Measurements from ENCODE around the gene LCP2.

The LCP2 gene

DNA sequence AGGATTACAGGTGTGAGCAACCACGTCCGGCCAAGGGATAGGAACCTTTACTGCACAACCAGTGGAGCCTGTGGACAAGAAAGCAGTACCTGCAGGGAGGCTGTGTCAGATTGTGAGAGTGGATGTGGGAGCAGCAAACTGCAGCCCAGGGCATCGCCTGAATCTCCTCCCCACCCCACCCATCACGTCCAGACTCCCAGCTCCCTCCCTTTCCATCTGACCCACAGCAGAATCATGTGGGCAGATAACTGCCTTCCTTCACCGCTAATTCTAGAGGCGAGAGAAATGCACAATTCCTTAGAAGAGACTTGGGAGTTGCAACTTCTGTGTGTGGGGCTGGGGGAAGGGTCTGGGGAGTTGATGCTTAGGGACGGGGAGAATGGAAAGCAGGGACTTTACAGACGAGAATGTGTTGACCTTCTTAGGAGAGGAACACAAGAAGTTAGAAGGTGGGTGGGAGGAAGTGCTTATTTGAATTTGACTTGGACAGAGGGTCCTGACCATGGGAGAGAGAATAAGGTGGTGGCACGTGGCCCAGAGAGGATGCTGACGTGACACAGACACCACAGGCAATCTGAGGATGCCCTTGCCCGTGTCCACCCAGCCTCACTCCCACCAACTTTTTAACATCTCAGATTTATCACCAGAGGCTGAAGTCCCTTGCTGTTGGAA is 4.5 kb upstream of the LCP2 start:
- no peak for ATAC-seq (ENCODE audit: insufficient read depth, low read depth)
- no peaks in the 10 kb centered on the region for H4K20me1 ChIP-seq (ENCODE audit: insufficient read depth, low read length)
- H3K27ac ChIP-seq (ENCODE audit: low read length): peak overlapping the region; percentile 96
- H3K9ac ChIP-seq (ENCODE audit: low read depth, low read length): peak overlapping the region; percentile 72
- TF ChIP-seq, protein P1, sequence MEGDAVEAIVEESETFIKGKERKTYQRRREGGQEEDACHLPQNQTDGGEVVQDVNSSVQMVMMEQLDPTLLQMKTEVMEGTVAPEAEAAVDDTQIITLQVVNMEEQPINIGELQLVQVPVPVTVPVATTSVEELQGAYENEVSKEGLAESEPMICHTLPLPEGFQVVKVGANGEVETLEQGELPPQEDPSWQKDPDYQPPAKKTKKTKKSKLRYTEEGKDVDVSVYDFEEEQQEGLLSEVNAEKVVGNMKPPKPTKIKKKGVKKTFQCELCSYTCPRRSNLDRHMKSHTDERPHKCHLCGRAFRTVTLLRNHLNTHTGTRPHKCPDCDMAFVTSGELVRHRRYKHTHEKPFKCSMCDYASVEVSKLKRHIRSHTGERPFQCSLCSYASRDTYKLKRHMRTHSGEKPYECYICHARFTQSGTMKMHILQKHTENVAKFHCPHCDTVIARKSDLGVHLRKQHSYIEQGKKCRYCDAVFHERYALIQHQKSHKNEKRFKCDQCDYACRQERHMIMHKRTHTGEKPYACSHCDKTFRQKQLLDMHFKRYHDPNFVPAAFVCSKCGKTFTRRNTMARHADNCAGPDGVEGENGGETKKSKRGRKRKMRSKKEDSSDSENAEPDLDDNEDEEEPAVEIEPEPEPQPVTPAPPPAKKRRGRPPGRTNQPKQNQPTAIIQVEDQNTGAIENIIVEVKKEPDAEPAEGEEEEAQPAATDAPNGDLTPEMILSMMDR (IDR thresholded peaks at IDR 0.05; ENCODE audit: borderline replicate concordance, extremely low read depth, low read length, poor library complexity, severe bottlenecking): no peak
- no peak for TF ChIP-seq EZH2 (IDR thresholded peaks at IDR 0.05; ENCODE audit: borderline replicate concordance, low read depth, low read length, severe bottlenecking)
- H3K9me3 ChIP-seq (ENCODE audit: insufficient read depth, low read length, severe bottlenecking): no peaks in the 10 kb centered on the region
- H2AFZ ChIP-seq (ENCODE audit: low read depth, low read length): peak overlapping the region; percentile 89
- H3K27me3 ChIP-seq (ENCODE audit: insufficient read depth, low read length, poor library complexity): no peaks in the 10 kb centered on the region
- H3K36me3 ChIP-seq (ENCODE audit: insufficient read depth, low read length): no peaks in the 10 kb centered on the region; the same call in 1 of the 2 replicates
- peak overlapping the region in 1 of 2 experiments; percentile 46; a peak in 2 of 4 replicates for H3K4me3 ChIP-seq (ENCODE audit: low read depth in 1 of 2, low read length in 2 of 2)
- H3K79me2 ChIP-seq (ENCODE audit: insufficient read depth, low read length): peaks cover 17% of the 10 kb centered on the region
- H3K4me1 ChIP-seq (ENCODE audit: insufficient read depth, low read length): peaks cover 70% of the 10 kb centered on the region
- peak; percentile 17 for DNase-seq
- peak overlapping the region; percentile 66 for H3K4me2 ChIP-seq (ENCODE audit: insufficient read depth, low read length)

DNA sequence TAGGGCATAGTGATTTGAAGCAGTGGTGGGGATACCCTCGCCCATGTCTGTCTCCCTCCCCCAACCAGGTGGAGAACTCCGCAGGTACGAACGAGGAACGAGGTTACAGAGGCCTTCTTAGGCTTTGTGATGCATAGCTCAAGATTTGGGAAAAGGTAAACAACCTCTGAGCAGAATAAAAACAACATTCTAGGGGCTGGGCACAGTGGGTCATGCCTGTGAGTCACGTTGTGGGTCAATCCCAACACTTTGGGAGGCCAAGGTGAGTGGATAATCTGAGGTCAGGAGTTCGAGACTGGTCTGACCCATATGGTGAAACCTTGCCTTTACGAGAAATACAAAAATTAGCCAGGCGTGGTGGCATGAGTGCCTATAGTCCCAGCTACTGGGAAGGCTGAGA is 3.6 kb upstream of the LCP2 start:
- Histone ChIP-seq H3K79me2 (ENCODE audit: insufficient read depth, low read length) (peaks cover 27% of the 10 kb centered on the region), H4K20me1 (ENCODE audit: insufficient read depth, low read length) (no peaks in the 10 kb centered on the region), H3K4me2 (ENCODE audit: insufficient read depth, low read length) (no peak overlapping the region), H3K9ac (ENCODE audit: low read depth, low read length) (no peak overlapping the region), H3K9me3 (ENCODE audit: insufficient read depth, low read length, severe bottlenecking) (no peaks in the 10 kb centered on the region), H3K4me3 (ENCODE audit: low read depth in 1 of 2, low read length in 2 of 2) (no peak overlapping the region), H3K27me3 (ENCODE audit: insufficient read depth, low read length, poor library complexity) (no peaks in the 10 kb centered on the region), H3K36me3 (ENCODE audit: insufficient read depth, low read length) (no peaks in the 10 kb centered on the region; the same call in 1 of the 2 replicates), H3K4me1 (ENCODE audit: insufficient read depth, low read length) (peaks cover 68% of the 10 kb centered on the region), H3K27ac (ENCODE audit: low read length) (peak overlapping the region; percentile 37), H2AFZ (ENCODE audit: low read depth, low read length) (no peak overlapping the region)
- ATAC-seq (ENCODE audit: insufficient read depth, low read depth): no peak
- TF ChIP-seq, protein P1 (IDR thresholded peaks at IDR 0.05; ENCODE audit: borderline replicate concordance, extremely low read depth, low read length, poor library complexity, severe bottlenecking): no peak
- TF ChIP-seq EZH2 (IDR thresholded peaks at IDR 0.05; ENCODE audit: borderline replicate concordance, low read depth, low read length, severe bottlenecking): no peak
- DNase-seq: no peak

DNA sequence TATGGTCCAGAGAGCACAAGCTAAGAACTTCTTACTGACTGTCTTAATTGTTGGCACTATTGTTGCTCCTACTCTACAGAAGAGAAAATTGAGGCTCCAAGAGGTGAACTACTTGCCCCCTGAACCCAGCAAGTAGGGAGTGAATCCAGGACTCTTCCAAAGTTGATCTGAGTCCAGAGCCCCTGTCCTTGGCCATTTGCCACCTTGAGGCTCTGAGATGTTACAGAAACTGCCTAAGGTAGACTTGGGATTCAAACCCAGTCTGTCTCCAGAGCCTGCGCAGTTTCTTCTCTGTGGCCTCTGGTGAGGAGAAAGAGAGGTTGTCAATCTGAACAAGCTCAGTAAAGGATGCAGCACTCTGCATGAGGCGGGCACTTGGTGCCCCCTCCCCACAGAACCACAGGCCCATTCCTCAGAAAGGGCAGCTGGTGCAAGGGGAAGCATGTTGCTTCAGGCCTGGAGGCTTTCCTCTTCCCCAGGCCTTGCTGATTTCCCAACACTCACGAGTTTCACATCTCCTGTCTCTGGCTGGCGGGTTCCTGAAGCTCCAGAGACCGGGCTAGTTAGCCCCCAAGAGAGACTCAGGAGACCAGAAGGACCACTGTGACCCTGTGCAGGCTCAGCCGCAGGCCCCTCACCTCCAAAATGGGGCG is 2.9 kb upstream of the LCP2 start:
- Histone ChIP-seq H3K36me3 (ENCODE audit: insufficient read depth, low read length) (peaks cover 2% of the 10 kb centered on the region; the same call in 1 of the 2 replicates), H3K4me1 (ENCODE audit: insufficient read depth, low read length) (peaks cover 68% of the 10 kb centered on the region), H3K4me3 (ENCODE audit: low read depth in 1 of 2, low read length in 2 of 2) (no peak overlapping the region), H3K27ac (ENCODE audit: low read length) (peak overlapping the region; percentile 37), H2AFZ (ENCODE audit: low read depth, low read length) (no peak overlapping the region), H4K20me1 (ENCODE audit: insufficient read depth, low read length) (peaks cover 3% of the 10 kb centered on the region), H3K9me3 (ENCODE audit: insufficient read depth, low read length, severe bottlenecking) (no peaks in the 10 kb centered on the region), H3K9ac (ENCODE audit: low read depth, low read length) (no peak overlapping the region), H3K79me2 (ENCODE audit: insufficient read depth, low read length) (peaks cover 33% of the 10 kb centered on the region), H3K4me2 (ENCODE audit: insufficient read depth, low read length) (no peak overlapping the region), H3K27me3 (ENCODE audit: insufficient read depth, low read length, poor library complexity) (no peaks in the 10 kb centered on the region)
- ATAC-seq (ENCODE audit: insufficient read depth, low read depth) (no peak), DNase-seq (no peak)
- TF ChIP-seq, protein P1 (IDR thresholded peaks at IDR 0.05; ENCODE audit: borderline replicate concordance, extremely low read depth, low read length, poor library complexity, severe bottlenecking): no peak
- no peak for TF ChIP-seq EZH2 (IDR thresholded peaks at IDR 0.05; ENCODE audit: borderline replicate concordance, low read depth, low read length, severe bottlenecking)

Measured in DND-41 (cell line).